CD4-positive, alpha-beta T cell treated with Interleukin-21 for 1 hour (primary cell): ENCODE data around the gene KLHL21.
"Not testable (repeated sequence)": the region's sequence is repeated elsewhere in the genome, so short reads cannot be mapped to it uniquely, and the experiment has no call there.

Experiments used
- DNase-seq: peaks from one replicate; pipeline ENCODE4 v3.0.0-alpha.2; 2020

Gene KLHL21, protein sequence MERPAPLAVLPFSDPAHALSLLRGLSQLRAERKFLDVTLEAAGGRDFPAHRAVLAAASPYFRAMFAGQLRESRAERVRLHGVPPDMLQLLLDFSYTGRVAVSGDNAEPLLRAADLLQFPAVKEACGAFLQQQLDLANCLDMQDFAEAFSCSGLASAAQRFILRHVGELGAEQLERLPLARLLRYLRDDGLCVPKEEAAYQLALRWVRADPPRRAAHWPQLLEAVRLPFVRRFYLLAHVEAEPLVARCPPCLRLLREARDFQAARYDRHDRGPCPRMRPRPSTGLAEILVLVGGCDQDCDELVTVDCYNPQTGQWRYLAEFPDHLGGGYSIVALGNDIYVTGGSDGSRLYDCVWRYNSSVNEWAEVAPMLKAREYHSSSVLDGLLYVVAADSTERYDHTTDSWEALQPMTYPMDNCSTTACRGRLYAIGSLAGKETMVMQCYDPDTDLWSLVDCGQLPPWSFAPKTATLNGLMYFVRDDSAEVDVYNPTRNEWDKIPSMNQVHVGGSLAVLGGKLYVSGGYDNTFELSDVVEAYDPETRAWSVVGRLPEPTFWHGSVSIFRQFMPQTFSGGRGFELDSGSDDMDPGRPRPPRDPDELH

DNA sequence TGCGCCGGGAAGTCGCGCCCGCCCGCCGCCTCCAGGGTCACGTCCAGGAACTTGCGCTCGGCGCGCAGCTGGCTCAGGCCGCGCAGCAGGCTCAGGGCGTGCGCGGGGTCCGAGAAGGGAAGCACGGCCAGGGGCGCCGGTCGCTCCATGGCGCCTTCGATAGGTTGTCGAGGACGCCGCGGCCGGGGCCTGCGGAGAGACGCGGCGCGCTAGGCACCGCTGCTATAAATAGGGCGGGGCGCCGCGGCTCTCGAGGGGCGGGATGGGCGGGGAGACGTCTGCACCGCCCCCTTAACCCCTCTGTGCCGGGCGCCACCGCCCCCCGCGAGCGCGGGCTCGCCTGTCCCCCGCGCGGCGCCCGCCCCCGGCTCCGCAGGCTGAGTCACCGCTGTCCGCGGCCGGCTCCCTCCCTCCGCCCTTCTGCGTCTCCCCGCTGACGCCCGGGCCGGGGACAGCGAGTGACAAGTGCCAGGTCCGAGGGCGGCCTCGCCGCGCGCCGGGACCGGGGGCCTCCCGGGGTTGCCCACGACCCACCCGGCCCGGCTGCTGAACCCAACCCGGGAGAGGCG, at the start of gene KLHL21:
Gene KLHL21, minus strand, starts transcription at position 201 of the 569 bp plus-strand sequence. Its CDS starts 52 bp downstream, at position 149.
- peak; percentile 86 for DNase-seq

DNA sequence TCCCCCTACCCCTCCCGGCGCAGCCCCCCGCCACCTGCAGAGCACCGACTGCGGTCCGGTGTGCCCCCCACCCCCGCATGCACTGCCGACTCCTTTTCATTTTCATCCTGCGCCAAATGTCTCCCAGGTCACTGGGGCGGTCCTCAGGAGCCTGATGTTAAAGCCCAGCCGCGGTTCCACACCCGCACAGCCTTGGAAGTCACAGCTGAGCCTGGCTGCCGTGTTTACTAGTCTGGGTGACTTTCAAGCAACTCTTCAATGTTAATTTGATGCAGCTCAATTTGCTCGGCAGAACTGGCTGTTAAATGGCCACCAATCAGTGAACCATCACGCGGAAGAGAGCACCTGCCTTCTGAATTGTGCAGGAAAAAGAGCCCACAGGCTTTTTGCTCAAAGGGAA, 49.2 kb upstream of the KLHL21 start:
- DNase-seq: no peak

DNA sequence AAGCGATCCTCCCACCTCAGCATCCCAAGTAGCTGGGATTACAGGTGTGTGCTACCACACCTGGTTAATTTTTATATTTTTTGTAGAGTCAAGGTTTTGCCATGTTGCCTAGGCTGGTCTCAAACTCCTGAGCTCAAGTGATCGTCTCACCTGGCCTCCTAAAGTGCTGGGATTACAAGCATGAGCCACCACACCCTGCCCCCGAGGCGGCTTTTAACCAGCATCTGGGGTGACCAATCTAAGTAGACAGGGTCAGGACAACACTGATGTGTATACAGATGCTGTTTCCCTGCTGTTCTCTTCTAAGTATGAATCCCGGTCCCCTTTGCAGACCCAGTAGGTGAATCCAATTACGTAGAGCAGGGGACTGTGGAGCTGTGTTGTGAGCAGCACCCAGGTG, 45.9 kb upstream of the KLHL21 start:
- no peak for DNase-seq

DNA sequence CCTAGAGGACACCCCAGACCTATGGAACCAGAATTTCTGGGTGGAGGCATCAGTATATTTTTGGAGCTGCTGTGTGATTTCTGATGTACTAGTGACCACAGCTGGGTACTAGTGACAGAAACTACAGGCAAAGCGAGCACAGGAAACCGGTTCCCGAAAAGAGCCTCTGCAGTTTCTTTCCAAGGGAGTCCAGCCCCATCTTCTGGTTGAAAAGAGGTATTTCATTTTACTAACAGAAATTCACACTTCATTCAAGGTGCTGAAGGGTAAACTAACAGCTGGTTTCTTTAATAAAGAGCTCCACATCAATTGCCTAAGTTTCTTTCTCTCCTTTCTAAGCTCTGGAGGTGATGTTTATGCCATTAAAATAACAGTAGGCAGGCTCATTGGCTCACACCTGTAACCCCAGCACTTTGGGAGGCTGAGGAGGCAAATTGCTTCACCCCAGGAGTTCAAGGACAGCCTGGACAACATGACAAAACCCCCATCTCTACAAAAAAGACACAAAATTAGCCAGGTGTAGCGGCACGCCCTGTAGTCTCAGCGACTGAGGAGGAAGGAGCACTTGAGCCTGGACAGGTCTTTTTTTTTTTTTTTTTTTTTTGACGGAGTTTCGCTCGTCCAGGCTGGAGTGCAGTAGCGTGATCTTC, 44.0 kb upstream of the KLHL21 start:
- DNase-seq: peak; percentile 66

DNA sequence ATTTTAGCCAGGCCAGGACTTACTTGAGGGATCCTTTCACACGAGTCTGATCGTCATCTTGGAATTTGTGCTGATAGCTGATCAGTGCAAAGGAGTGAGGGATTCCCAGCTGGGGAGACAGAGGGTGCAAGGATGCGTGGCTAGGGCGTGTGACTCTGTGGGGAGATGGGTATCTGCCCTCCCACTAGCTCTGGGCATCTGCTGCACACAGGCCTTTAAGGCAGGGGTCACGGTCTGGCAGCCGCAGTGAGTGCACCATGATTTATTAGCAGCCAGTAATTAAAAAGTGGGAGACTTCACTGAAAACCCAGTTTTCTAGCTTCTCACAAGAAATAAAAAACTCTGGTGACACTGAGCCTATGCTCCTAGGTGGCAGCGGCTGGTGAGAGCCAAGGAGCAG, 42.3 kb upstream of the KLHL21 start:
- DNase-seq: no peak

DNA sequence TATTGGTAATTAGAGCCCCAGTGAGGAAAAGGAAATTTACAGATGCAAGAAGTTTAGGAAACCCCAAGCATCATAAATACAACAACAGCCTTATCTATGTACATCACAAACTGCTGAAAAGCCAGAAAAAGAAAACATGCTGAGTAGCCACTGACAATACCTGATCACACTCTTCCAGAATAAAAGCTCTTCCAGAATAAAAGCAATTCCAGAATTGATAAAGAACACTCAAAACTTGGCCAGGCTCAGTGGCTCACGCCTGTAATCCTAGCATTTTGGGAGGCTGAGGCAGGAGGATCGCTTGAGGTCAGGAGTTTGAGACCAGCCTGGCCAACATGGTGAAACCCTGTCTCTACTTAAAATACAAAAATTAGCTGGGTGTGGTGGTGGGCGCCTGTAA, 38.2 kb upstream of the KLHL21 start:
- not testable (repeated sequence) for DNase-seq

DNA sequence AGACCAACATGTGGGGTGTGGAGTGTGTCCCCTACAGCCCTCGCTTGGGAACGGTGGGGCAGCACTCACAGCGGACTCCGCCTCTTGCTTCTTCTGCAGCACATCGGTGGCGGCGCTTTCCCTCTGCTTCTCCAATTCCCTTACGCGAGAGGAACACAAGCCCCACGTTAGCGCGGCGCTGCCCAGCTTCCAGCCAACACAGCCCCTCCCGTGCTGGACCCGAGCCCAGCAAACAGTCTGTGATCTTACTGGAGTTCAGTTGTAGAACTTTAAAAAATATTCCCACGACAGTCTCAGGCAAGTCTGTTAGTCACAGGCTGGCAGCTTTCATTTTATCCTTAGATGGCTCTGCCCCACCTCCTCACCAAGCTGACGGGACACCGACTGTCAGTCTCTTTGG, 35.6 kb upstream of the KLHL21 start:
- DNase-seq: no peak

DNA sequence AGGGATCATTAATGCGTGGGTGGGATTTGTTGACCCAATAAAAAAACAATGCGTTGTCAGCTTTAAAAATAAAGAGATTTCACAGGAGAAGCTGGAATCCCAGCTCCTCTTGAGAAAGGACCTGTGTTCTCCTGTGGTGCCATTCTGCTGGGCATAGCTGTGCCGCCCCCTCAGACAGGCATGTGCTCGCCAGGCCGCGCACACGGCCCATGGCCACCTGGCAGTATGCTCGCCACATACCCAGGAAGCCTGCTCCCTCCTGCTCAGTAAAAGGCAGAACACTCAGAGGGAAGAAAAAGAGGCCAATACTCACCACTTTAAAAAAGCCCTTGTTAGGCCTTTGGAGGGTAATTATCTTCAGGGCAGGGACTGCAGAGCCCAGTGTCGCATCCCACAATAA, 35.1 kb upstream of the KLHL21 start:
- DNase-seq: no peak

DNA sequence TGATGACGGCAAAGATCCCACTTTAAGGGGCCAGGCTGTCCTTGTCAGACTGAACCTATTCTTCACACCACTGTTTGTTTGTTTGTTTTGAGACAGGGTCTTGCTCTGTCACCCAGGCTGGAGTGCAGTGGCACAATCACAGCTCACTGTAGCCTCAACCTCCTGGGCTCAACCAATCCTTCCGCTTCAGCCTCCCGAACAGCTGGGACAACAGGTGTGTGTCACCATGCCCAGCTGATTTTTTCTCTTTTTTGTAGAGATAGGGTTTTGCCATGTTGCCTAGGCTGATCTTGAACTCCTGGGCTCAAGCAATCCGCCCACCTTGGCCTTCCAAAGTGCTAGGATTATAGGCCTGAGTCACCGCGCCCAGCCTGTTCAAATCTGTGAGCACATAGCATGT, 34.1 kb upstream of the KLHL21 start:
- not testable (repeated sequence) for DNase-seq

DNA sequence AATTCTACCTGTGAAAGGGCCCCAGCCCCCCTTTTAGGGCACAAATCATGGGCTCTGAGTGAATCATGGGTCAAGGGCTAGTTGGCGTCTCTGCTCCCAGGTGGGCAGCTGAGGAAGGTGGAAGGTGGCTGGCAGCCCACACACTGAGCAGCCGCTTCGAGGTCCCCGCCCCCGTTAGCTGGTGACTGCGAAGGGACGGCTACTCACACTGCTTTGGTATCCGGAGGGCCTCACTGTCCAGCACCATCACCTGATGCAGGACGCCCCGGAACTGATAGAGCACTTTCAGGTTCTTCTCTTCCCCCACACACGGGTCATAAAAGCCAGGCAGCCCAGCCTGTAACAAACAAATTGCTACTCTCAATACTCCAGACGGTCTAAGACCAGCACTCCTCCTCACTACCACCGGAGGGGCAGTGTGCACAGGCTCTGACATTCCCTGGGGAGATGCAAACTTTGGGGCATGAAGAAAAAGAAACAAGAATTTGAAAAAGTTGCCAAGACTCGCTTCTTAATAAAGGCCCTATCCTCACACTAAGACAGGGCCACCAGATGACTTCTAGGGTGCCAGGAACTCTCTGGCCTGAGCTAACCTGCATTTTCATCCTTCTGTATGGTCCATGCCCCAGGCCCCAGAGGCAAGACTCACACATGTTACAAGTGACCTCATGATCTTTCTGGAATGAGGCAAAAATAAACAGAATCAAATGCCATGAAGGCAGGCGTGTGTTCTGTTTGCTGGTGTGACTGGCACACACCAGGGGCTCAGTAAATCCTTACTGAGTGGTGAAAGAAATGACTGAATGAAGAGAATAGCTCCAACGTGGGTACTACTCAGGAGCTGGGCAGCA, 33.5 kb upstream of the KLHL21 start:
- DNase-seq: no peak

DNA sequence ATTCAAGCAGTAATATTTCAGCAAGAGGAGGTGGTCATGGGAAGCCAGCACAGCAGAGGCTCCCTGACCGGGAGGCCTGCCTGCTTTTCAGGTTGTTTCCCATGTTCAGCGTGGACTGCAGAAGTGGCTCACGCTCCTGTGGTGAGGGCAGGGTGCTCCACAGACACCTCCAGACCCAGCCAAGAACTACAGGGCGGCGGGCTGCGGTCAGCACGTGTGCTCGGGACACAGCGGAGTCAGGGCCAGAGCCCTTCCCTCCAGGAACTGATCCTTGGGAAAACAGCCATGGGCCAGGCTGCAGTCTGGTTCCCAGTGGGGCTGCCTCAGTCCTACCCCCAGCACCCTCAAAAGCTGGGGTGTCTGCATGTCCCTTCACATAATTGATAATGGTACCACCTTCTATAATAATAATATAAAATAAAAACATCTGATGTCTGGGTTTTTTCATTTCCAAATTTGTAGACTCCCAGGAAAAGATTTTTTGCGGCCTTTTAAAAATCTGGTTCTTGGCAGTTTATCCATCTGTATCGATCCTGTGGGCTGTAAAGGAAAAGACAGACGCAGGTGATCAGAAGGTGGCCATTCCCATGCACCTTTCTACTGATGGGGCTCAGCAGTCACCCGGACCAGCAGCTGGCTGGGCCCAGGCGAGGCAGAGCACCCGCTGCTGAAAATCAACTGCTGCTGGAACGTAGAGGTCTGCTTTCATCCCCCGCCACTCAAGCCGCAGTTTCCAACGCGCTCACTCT, 32.7 kb upstream of the KLHL21 start:
- DNase-seq: no peak

DNA sequence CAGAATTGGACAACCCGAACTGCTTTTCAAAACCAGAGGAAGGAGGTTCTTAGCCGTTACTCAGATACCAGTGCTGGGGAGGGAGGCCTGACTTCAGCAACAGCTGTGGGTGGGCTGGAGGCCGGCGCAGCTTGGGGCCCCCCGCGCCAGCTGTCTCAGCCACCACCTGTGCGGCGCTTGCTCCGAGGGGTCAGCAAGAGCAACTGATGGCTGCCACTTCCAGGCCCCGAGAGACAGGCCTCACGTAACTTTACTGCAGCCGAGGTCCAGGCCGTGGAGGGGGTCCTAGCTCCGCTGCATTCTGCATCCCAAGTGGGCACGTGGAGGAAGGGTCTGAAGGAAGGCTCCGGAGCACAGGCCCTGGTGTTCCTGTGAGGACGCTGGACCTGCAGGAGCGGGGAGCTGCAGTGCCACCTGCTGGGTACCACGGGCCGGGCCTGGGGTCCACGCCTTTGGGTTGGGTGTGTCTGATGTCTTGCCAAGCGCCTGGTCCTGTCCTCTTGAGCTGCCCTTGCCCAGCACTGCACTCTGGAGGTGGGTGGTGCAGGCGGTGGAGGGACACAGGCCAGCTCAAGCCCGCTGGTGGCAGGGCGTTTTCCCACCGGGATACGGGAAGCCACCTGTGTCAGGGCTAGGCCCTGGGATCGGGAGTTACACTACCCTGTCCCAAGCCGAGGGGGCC, 31.8 kb upstream of the KLHL21 start:
- DNase-seq: peak; percentile 45

DNA sequence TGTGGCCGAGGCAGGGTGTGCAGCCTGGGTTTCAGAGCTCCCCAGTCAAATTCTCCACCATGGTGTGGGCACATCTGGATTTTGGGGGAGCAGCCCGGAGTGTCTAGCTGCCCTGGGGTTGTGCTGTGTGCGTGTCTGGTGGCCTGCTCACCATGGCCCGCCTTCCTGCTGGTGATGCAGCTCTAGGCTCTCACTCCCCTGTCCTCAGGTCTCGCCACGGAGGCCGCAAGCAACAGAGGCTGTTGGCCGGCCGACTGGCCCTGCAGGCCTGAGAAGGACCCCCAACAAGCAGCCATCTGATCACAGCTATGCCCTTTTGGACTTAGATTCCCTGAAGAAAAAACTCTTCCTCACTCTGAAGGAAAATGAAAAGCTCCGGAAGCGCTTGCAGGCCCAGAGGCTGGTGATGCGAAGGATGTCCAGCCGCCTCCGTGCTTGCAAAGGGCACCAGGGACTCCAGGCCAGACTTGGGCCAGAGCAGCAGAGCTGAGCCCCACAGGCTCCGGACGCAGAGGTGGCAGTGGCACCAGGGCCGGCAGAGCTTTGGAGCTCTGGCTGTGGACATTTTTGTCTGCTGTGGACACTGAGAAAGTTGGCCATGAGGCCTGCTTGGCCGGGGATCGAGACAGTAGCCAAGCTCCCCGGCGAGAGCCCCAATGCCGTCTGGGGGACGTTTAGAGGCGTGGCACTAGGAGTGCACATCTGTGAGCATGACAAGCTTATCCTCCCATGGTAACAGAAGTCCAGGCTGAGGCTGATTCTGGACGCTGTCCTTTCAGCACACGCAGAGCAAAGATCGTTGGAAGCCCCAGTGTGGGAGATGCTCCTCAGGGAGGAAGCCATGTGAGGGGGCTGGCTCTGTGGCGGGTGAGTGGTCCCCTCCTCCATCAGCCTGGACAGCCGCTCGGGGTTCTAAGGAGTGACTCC, 30.2 kb upstream of the KLHL21 start:
- DNase-seq: no peak

DNA sequence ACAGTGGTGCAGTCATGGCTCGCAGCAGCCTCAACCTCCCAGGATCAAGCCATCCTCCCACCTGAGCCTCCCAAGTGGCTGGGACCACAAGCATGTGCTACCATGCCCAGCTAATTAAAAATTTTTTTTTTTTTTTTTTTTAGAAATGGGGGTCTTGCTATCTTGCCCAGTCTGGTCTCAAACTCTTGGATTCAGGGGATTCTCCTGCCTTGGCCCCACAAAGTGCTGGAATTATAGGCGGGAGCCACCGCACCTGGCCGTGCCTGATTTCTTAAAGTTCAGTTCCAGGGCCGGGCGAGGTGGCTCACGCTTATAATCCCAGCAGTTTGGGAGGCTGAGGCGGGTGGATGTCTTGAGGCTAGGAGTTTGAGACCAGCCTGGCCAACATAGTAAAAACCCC, 28.4 kb upstream of the KLHL21 start:
- no peak for DNase-seq

DNA sequence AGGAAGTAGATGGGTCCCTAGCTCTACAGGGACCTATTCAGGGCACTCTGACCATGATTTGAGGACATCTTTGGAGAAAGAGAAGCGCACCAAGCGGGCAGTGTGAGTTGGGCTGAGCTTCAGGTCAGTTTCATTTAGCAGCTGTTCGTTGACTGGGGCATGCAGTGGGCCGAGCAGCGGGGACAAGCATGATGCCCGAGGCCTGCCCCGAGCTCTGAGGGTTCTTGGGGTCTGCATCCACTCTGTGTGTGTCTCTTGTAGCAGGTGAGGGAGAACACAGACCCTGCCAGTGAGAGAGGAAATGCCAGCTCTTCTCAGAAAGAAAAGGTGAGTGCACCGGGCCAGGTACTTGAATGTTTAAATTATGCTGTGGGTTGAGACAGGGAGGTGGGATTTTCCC, 27.4 kb upstream of the KLHL21 start:
- DNase-seq: no peak

DNA sequence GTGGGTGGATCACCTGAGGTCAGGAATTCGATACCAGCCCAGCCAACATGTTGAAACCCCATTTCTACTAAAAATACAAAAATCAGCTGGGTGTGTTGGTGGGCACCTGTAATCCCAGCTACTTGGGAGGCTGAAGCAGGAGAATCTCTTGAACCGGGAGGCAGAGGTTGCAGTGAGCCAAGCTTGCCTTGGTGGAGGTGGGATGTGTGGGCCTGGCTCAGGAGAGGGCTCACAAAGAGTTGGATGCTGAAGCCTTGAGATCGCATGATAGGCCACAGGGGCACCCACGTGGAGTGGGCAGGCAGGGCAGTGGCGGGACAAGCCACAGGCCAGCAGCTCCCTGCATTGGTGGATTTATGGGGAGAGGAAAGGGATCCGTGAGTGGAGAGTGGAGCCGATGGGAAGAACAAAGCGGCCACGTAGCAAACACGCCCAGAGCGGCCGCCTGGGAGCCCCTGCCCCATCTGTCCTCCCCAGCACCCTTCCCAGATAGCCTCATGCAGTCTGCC, 26.4 kb upstream of the KLHL21 start:
- DNase-seq: no peak

DNA sequence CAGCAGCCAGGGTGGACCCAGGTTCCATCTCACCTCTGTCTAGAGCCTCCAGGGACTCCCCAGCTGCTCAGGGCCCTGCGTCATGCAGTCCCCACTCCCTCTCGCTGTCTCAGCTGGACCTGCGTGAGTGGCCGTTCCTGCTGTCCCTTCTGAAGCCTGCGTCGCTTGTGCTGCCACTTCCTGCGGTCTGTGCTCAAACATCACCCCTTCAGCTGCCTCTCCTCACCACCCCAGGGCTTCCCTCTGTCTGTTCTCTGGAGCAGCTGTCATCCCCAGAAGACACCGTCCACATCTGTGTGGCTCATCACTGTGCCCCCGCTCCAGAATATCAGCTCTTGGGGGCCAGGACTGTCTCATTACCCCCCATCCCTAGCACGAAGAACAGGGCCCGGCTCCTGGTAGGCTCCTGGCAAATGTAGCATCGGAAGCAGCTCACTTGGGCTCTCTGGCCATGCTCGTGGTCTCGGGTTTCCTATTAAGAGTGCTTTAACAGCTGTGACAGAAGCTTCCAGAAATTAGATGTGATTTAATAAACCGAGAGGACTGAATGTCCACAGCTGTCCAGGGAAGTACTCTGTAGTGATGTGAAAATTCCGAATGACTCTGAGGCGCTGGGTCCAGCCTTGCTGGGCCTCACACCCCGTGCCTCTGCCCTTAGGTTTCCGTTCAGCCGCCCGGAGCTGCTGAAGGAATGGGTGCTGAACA, 25.3 kb upstream of the KLHL21 start:
- DNase-seq: no peak

DNA sequence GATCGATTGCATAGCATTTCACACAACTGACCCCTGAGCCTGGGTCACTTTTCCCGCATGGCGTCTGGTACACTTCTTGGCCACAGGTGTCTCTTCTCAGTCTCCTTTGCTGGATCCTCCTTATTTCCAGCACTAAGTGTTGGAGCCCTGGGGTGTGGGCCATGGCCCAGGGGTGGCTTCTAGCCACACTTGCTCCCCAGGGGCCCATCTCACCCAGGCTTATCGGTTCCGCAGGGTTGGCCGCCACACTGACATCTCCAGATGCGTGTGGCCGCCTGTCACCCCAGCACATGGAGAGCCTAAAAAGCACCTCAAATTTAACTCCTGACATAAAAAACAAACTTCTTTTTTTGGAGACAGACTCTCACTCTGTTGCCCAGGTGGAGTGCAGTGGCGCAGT, 24.4 kb upstream of the KLHL21 start:
- no peak for DNase-seq

DNA sequence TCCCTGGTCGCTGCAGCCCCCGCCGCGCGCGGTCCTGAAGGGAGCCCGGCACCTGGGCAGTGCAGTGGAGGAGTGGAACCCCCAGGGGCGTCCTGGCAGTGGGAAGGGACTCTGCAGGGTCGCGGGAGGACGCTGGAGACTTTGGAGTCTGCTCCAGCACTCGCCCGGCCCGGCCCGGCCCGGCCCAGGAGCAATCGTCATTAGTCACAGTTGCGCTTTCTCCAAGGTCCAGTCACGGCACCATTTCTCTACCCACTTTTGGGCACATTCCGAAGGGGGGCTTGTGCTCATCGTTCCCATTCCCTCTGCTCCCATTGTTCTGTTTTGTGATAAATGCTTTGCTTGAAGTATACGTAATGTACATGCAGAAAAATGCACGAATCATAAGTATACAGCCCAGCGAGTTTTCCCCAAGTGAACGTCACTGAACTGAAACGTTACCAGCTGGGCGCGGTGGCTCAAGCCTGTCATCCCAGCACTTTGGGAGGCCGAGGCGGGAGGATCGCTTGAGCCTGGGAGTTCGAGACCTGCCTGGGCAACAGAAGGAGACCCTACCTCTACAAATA, 23.0 kb upstream of the KLHL21 start:
- DNase-seq: no peak
